GM19395 (cell line): ENCODE measurements around the gene SPINK1.
"Not testable (repeated sequence)": the region's sequence is repeated elsewhere in the genome, so short reads cannot be mapped to it uniquely, and the experiment has no call there.

Source experiments
- ATAC-seq: cut with Tn5 transposase; IDR thresholded peaks from one replicate; pipeline ENCODE4 v1.9.1; 2021; ENCODE audit warnings: mild to moderate bottlenecking, moderate library complexity; ENCODE audit not compliant: unreplicated experiment

The SPINK1 gene, protein sequence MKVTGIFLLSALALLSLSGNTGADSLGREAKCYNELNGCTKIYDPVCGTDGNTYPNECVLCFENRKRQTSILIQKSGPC

DNA sequence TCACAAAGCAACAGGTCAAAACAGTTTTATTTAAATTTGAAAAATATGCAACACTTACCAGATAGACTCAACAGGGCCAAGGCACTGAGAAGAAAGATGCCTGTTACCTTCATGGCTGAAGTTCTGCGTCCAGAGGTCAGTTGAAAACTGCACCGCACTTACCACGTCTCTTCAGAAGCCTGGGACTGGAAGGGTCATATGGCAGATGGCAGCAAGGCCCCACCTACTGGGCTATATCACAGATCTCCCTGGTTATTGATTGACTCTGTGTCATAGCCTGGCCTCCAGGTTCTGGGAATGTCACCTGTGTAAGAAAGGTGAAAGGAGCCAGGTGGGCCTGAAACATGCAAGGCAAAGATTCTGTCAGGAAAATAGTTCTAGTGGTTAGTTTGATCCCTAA, at the start of gene SPINK1:
Gene SPINK1, minus strand, starts transcription at position 207 of the 400 bp plus-strand sequence. Its CDS starts 94 bp downstream, at position 113.
- no peak for ATAC-seq

DNA sequence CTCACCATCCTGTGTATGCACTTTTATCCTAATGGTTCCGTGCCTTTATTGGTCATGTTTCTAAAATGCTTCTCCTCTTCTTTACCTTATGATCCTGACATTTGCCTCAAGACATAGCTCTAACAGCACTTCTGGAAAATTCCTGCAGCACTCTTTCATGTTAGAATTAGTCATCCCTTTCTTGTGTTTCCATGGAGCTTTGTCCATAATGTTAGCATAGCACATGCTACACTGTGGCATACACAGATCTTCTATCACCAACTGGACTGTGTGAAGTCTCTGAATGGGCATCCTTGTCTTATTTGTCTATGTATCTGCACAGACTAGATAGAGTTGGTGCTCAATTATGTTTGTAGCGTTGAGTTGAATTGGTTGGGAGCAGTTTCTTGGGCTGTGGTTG, 49.0 kb upstream of the SPINK1 start:
- no peak for ATAC-seq

DNA sequence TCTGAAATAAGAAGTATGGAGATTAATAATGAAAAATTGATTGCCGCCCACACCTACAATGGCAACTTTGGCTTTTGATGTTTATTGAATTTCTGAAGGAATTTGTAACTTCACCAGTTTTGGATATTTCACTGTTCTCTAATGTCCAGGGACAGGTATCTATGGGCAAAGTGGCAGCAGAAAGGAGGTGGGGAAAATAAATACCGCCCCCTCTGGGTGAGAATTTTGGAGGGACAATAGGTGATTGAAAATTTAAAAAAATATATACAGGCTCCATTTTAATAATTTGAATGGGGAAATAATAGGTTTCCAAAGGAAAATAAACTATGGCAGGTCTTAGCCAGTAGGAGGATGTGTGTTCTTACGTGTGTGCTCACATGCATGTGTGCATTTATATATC, 48.3 kb upstream of the SPINK1 start:
- no peak for ATAC-seq

DNA sequence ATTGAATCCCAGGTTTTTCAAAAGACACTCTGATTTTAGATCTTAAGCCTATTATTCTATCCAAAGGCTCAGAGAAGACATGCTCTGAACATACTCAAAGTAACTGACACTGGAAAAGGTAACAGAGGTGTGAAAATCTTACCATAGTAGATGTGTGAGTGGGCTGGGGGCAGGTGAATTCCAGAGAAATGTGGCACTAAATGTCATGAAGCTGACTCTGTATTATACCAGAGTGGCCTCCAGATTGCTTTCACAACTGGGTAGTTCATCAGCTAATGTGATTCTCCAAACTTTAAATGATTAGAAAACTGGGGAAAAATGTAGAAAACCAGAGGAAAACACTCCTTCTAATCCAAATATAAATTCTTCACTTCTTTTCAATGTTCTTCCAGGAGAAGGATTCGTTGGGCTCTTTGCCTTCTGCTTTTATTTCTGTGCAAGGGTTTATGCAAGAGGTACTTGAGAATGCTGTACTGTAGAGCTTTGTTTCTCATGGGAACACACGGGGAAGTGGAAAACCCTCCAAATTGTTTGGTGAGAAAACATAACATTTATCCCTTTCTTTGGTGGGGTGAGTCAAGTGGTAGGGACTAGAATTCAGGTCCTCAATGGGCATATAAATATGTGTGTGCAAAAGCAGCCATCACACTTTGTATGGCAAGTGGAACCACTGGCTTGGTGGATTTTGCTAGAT, 46.7 kb upstream of the SPINK1 start, which contains the start of gene SCGB3A2:
Gene SCGB3A2, plus strand, starts transcription at position 646 of the 694 bp plus-strand sequence. CDS start 93 bp downstream, outside the sequence.
- ATAC-seq, result no peak

DNA sequence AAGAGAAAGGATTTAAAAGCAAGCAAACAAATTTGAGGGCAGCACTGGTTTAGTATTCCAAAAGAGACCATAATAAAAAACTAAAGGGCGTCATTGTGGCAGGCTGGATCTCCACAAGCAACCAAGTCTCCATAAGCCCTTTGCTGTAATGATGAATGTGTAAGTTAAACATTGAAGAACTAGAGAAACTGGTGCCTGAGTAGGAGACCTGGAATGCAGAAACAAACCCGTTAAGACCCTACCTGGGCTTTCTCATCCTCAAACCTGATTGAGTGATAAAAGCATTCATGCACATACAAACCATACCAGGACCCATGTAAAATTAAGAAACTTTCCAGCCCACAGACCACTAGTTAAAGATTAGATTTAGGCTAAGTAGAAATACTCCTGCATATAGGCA, 45.2 kb upstream of the SPINK1 start:
- ATAC-seq, result no peak

DNA sequence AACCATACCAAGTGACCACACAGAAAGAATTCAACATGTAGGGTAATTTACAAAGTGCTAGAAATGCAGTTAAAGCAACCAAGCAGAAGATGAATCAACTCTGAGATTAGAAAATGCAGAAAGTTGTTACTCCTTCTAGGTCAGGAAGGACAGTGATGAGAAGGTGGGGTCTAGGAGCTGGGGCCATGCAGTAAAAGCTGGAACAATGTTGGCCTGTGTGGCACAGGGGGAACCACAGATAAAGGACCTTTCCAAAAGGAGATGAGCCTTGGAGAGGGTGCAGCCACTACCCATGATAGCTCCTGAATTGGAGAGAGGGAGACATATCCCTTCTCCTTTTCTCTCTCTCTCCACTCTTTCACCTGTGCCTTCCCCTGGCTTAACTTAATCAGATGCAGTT, 44.7 kb upstream of the SPINK1 start:
- no peak for ATAC-seq

DNA sequence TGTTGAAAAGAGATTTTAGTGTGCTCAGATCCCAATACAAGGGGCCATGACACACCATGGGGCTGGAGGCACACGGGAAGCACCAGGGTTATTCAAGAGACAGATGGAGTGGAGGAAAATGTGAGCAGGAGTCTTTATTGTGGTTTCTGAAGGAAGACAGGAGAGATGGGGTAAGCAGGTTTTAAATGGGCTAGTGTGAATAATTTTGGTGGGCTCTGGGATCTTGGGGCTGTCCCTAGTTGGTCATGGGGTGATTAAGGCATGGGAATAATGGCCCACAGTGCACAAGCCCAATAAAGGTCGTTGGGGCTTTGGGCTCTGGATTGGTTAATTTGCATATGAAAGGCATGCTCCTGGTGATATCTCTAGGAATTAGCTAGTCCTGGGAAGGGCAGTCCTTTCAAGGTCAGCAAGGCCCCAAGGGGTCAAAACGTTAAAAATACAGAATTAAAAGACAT, 43.5 kb upstream of the SPINK1 start:
- ATAC-seq, result no peak

DNA sequence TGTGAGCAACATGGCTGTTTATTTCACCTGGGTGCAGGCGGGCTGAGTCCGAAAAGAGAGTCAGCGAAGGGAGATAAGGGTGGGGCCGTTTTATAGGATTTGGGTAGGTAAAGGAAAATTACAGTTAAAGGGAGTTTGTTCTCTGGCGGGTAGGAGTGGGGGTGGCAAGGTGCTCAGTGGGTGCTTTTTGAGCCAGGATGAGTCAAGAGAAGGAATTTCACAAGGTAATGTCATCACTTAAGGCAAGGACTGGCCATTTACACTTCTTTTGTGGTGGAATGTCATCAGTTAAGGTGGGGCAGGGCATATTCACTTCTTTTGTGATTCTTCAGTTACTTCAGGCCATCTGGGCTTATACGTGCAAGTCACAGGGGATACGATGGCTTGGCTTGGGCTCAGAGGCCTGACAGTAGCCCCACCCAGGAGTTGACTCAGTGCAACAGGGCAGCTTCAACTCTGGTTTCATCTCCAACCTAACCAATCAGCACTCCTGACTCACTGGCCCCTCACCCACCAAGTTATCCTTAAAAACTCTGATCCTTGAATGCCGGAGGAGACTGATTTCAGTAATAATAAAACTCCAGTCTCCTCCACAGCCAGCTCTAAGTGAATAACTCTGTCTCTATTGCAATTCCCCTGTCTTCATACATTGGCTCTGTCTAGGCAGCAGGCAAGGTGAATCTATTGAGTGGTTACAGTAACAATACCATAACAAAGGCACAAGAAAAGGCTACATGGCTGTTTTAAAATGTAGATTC, 42.8 kb upstream of the SPINK1 start:
- not testable (repeated sequence) for ATAC-seq

DNA sequence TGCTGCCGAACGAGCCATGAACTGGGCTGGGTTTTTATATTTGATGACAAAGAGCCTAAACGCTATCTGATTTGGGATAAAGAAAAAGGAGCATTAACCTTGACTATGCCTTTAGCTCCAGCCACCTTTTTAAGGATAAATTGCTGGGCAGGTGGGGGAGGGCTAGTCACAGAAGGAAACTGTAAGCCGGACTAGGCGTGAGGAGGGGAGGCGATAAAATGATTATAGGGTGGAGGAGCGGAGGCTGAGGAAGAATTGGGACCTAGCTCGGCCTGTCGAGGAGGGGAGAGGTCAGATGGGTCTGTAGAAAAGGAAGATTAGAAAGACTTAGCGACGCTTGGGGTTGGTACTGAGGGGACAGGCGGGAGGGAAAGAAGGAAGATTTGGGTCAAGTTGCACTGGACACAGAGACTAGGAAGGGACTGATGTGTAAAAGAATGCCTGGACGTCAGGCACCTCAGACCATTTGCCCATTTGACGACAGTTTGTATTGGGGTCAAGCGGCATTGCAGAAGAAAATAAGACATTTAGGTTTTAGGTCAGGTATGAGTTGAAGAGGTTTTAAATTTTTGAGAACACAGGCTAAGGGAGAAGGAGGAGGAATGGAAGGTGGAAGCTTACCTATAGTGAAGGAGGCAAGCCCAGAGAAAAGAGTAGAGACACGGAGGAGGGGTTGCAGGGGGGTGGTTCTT, 41.4 kb upstream of the SPINK1 start:
- ATAC-seq, result not testable (repeated sequence)

DNA sequence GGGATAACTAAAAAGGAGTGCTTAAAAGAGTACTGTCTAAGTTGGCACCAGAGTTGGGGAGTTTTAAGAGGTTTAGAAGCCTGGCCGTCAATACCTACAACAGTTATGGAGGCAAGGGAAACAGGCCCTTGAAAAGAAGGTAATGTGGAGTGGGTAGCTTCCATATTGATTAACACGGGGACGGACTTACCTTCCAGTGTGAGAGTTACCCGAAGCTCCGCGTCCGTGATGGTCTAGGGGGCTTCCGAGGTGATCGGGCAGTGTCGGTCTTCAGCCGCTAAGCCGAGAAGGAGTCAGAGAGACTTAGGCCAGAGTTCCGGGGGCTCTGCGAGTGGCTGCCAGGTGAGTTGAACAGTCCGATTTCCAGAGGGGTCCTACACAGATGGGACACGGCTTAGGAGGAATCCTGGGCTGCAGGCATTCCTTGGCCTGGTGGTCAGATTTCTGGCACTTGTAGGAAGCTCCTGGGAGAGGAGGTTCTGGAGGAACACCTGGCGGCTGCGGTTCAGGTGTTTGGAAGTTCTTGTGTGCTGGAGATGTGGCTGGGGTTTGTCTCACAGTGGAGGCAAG, 40.6 kb upstream of the SPINK1 start:
- ATAC-seq, result not testable (repeated sequence)

DNA sequence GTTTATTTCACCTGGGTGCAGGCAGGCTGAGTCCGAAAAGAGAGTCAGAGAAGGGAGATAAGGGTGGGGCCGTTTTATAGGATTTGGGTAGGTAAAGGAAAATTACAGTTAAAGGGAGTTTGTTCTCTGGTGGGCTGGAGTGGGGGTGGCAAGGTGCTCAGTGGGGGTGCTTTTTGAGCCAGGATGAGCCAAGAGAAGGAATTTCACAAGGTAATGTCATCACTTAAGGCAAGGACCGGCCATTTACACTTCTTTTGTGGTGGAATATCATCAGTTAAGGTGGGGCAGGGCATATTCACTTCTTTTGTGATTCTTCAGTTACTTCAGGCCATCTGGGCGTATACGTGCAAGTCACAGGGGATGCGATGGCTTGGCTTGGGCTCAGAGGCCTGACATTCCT, 38.4 kb upstream of the SPINK1 start:
- not testable (repeated sequence) for ATAC-seq

DNA sequence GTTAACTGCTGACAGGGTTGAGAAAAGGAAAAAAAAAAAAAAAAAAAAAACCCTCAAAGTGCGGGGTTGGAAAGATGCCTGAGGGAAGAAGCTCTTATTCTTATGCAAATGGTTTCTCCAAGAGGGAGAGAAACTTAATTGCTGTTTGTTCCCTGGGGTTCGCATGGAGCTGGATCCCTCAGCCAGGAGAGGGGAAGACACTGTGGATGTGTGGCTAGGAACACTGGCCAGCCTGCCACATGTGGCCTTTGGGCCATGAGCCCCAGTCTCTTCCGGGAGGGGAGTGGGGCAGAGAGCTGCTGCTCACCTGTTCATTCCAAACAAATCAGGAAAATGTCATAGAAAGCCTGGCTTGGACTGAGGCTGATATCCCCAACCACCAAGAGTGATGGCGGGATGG, 37.6 kb upstream of the SPINK1 start:
- ATAC-seq, result no peak

DNA sequence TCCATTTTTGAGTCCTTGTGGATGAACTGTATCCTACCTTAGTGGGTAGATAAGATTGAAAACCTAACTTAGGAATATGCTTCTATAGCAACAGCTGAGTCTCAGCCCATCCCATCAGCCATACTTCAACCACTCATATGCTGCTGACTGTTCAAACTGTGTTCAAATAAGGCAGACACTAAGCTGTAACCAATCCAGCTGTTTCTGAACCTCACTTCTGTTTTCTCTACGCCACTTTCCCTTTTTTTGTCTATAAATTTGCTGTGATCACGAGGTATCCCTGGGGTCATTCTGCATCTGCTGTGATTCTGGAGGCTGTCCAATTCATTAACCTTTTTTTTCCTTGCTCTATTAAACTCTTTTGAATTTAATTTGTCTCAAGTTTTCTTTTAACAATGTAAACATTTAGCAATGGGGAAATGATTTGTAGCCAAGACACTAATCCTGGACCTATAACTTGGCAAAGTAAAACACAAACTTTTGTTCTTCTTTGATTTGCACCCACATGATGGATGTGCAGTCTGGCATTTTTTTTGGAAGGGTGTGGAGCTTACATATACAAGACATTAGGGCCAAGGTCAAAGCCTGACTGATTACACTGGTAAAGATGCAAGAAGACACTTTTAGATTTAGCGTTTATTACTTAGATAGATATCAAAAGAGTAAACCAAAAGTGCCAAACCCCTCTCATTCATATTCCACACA, 32.1 kb upstream of the SPINK1 start:
- ATAC-seq, result no peak

DNA sequence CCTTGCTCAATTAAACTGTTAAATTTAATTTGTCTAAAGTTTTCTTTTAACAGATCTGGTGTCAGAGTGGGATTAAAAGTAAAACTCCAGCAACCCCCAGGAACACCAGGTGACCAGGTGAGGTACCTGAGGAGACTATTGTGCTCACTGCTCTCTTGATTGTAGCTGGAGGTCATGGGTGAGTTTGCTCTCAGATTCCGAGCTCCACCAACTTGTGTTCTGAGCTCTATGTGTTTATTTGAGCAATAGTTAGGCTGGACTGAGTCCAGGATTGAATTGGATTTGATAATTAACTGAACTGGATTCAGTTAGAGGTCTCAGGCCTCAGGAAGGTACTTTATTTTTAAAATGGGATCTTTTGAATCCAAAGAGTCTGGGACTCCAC, 29.2 kb upstream of the SPINK1 start:
- no peak for ATAC-seq

DNA sequence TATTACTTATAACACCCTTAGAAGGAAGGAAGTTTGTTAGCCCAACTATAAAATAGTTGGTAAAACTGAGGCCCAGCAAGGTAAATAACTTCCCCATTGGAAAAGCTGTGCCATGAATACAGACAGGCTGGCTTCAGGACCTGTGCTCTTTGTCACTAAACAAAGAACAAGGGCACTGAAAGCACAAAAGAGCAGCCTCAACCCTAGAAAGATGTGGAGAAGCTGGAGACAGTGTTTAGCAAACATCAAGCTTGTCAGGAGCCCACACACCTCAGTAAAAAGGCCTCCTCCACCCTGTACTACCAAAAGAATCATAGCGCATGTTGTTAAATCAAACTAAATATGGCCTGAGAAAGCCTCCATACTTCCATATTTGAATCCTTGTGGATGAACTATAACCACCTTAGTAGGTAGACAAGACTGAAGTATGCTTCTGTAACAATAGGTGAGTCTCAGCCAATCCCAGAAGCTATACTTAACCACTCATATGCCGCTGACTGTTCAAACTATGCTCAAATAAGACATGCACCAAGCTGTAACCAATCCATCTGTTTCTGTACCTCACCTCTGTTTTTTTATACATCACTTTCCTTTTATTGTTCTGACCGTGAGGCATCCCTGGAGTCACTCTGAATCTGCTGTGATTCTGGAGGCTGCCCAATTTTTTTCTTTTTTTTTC, 28.6 kb upstream of the SPINK1 start:
- no peak for ATAC-seq

DNA sequence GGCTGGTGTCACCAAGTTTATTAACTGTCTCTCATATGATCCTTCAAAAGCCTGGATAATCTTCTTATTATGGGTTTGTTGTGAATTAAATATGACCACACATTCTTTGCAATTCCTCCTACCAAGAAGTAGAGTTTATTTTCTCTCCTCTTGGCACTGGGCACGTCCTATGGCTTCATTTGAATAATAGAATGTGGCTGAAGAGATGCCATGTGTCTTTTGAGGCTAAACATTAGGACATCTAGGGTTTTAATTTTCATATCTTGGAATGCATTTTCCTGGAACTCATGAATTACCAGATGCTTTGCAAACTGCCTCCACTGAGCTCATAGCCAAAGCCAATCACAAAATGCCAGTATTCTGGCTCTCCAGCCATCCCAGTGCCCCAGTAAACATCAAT, 27.1 kb upstream of the SPINK1 start:
- ATAC-seq, result no peak

DNA sequence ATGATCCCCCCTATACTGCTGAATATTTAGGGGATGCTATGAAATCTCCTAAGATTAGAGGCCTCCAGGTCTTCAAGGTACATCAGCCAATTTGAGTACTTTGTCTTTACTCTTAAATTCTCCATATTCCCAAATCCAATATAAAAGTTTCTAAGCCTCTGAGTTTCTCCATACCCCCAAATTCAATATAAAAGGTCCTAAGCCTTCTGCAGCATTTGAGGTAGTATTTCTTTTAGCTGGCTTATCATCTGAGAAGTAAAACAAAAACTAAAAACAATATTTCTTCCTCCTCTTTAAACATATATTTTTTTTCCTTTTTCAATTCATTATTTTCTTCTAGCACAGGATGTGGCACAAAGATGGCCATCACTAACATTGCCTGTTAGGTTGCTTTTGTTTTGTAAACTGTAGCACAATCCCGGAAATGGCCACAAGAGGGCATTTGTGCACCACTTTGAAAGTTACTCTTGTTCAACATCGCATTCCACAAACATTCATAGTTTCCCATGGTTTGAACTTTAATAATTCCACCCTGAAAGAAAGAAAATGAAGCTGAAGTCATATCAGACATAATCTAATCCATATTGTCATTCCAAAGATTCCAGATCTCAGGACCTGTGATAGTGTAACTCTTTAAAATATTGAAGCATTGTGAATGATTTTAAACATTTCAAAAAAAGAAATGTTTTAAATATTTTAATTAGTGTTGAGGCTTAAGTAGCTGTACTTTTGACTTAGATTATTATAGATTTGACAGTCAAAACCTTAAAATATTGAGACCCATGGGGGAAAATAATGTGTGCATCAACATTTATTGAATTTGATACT, 26.0 kb upstream of the SPINK1 start:
- ATAC-seq, result peak; percentile 90

DNA sequence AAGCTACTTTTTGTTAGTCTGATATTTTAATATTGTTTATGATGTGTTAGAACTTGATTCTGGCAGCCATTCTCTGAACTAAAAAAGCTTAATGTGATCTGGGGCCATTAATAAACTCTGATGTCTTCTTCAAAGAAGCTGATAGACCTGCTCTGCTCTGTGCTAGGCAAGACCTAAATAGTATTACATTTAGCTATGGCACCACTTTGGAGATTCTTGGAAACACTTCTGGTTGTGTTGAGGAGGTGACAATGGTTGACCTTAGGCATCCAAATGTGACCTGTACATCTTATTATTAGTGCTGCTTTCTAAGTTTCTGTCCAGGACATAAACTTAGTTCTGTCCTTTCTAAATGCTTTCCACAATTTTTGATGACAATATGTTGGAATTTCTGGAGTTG, 25.3 kb upstream of the SPINK1 start:
- ATAC-seq, result no peak

DNA sequence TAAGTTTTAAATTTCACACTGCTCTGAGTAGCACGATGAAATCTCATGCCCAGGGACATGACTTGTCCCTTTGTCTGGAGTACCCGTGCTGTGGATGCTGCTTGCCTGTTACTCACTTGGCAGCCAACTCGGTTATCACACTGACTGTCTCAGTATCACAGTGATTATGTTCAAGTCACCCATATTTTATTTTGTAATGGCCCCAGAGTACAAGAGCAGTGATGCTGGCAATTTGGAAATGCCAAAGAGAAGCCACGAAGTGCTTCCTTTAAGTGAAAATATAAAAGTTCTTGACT, 24.3 kb upstream of the SPINK1 start:
- no peak for ATAC-seq
